Measurements from ENCODE around the gene RPS21. TPM values are rescaled to one million over a fixed set of nuclear protein-coding genes. Genes with fewer than 3 reads are reported as not detected.

RPS21 gene
- total and polyA plus RNA-seq, 2 of the 13 experiments (the other 11 are each of a cell fraction or from before 2014, with no cell fraction given), result 2,647 to 11,063 TPM

DNA sequence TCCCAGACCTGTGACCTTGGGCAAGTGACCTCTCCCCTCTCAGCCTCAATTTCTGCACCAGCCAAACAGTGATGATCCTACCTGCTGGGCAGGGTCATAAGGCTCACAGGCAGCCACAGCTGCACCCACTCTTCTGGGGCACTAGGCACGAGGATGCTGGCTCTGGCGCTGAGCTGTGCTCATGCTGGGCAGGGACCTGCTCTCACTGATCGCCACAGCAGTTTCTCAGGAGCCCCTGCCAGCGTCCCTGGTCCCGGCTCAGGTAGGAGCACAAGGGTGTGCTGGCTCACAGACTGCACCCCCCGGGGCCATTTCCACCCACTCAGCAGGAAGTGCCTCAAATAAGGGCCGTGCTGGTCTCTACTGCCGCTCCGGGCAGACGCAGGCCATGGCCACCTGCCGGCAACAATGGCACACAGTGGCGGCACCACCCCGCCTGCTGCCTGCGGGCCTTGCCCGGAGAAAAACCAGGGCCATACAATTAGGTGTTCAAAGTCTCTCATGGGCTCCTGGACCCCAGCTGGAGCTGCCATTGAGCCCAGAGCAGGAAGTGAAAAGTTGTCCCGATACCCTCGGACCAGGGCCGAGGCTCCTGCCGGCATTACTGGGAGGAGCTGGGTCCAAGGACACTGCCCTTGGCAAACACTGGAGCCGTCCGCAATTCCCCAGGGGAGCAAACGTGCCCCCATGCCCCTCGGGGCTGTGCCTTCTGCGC is 24.7 kb downstream of the RPS21 start (continued):
- no peak for TF ChIP-seq IKZF4 (CRISPR knock-in tag; IDR thresholded peaks at IDR 0.05; ENCODE audit: borderline replicate concordance, low read depth, not compliant biosample characterization)
- TF ChIP-seq KLF9 (CRISPR knock-in tag; IDR thresholded peaks at IDR 0.05; ENCODE audit: low read depth), result peak; percentile 65; the same call in 1 of the 2 replicates
- TF ChIP-seq, protein P1, sequence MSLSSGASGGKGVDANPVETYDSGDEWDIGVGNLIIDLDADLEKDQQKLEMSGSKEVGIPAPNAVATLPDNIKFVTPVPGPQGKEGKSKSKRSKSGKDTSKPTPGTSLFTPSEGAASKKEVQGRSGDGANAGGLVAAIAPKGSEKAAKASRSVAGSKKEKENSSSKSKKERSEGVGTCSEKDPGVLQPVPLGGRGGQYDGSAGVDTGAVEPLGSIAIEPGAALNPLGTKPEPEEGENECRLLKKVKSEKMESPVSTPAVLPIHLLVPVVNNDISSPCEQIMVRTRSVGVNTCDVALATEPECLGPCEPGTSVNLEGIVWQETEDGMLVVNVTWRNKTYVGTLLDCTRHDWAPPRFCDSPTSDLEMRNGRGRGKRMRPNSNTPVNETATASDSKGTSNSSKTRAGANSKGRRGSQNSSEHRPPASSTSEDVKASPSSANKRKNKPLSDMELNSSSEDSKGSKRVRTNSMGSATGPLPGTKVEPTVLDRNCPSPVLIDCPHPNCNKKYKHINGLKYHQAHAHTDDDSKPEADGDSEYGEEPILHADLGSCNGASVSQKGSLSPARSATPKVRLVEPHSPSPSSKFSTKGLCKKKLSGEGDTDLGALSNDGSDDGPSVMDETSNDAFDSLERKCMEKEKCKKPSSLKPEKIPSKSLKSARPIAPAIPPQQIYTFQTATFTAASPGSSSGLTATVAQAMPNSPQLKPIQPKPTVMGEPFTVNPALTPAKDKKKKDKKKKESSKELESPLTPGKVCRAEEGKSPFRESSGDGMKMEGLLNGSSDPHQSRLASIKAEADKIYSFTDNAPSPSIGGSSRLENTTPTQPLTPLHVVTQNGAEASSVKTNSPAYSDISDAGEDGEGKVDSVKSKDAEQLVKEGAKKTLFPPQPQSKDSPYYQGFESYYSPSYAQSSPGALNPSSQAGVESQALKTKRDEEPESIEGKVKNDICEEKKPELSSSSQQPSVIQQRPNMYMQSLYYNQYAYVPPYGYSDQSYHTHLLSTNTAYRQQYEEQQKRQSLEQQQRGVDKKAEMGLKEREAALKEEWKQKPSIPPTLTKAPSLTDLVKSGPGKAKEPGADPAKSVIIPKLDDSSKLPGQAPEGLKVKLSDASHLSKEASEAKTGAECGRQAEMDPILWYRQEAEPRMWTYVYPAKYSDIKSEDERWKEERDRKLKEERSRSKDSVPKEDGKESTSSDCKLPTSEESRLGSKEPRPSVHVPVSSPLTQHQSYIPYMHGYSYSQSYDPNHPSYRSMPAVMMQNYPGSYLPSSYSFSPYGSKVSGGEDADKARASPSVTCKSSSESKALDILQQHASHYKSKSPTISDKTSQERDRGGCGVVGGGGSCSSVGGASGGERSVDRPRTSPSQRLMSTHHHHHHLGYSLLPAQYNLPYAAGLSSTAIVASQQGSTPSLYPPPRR (CRISPR knock-in tag; IDR thresholded peaks at IDR 0.05; ENCODE audit: borderline replicate concordance), result no peak; the same call in 1 of the 2 replicates
- TF ChIP-seq PHF8 (CRISPR knock-in tag; IDR thresholded peaks at IDR 0.05), result peak; percentile 65; the same call in 1 of the 2 replicates
- TF ChIP-seq, protein P2, sequence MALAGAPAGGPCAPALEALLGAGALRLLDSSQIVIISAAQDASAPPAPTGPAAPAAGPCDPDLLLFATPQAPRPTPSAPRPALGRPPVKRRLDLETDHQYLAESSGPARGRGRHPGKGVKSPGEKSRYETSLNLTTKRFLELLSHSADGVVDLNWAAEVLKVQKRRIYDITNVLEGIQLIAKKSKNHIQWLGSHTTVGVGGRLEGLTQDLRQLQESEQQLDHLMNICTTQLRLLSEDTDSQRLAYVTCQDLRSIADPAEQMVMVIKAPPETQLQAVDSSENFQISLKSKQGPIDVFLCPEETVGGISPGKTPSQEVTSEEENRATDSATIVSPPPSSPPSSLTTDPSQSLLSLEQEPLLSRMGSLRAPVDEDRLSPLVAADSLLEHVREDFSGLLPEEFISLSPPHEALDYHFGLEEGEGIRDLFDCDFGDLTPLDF (CRISPR knock-in tag; IDR thresholded peaks at IDR 0.05), result no peak
- TF ChIP-seq ZNF703 (CRISPR knock-in tag; IDR thresholded peaks at IDR 0.05; ENCODE audit: borderline replicate concordance), result peak; percentile 96
- TF ChIP-seq, protein P3, sequence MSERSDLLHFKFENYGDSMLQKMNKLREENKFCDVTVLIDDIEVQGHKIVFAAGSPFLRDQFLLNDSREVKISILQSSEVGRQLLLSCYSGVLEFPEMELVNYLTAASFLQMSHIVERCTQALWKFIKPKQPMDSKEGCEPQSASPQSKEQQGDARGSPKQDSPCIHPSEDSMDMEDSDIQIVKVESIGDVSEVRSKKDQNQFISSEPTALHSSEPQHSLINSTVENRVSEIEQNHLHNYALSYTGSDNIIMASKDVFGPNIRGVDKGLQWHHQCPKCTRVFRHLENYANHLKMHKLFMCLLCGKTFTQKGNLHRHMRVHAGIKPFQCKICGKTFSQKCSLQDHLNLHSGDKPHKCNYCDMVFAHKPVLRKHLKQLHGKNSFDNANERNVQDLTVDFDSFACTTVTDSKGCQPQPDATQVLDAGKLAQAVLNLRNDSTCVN (CRISPR knock-in tag; IDR thresholded peaks at IDR 0.05; ENCODE audit: borderline replicate concordance), result peak; percentile 35; the same call in 1 of the 2 replicates
- TF ChIP-seq ZNF34 (CRISPR knock-in tag; IDR thresholded peaks at IDR 0.05; ENCODE audit: borderline replicate concordance), result peak; percentile 75; the same call in 1 of the 2 replicates
- TF ChIP-seq, protein P4, sequence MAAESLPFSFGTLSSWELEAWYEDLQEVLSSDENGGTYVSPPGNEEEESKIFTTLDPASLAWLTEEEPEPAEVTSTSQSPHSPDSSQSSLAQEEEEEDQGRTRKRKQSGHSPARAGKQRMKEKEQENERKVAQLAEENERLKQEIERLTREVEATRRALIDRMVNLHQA (CRISPR knock-in tag; IDR thresholded peaks at IDR 0.05), result no peak
- no peak for TF ChIP-seq CHD2 (IDR thresholded peaks at IDR 0.05; ENCODE audit: low read depth, low read length)
- no peak for TF ChIP-seq TBX3 (IDR thresholded peaks at IDR 0.05; ENCODE audit: borderline replicate concordance)
- peak; percentile 93 for TF ChIP-seq TOPORS (CRISPR knock-in tag; IDR thresholded peaks at IDR 0.05)
- peak; percentile 53; the same call in 1 of the 2 replicates for TF ChIP-seq SP4 (CRISPR knock-in tag; IDR thresholded peaks at IDR 0.05)
- TF ChIP-seq ZNF256 (CRISPR knock-in tag; conservative IDR thresholded peaks at IDR 0.05), result no peak; the same call in 1 of the 2 replicates
- TF ChIP-seq BRD4 (CRISPR knock-in tag; IDR thresholded peaks at IDR 0.05), result peak; percentile 67; the same call in 1 of the 2 replicates
- TF ChIP-seq ZMAT3 (CRISPR knock-in tag; conservative IDR thresholded peaks at IDR 0.05), result peak; percentile 56; the same call in 1 of the 2 replicates

All from HepG2 (cell line).